B cell (primary cell): Measurements from ENCODE around the gene APIP. TPM values are rescaled to one million over a fixed set of nuclear protein-coding genes. Genes with fewer than 3 reads are reported as not detected.

ENCODE experiments used
- ATAC-seq: fragments of 200-7000 bp; cut with Tn5 transposase; one replicate; pipeline ENCODE4 v1.10.0; 2021; ENCODE audit warnings: low read depth, mild to moderate bottlenecking, moderate number of reproducible peaks, moderate library complexity
- CTCF ChIA-PET: fragments of 350-600 bp; sonication (Branson Sonifier 250); formaldehyde crosslinking; loops from one replicate; lab custom pipeline; 2021; ENCODE audit warnings: antibody characterized with exemption, inconsistent platforms; lab: Charles Lee
- POLR2A ChIA-PET: fragments of 350-600 bp; sonication (Branson Sonifier 250); formaldehyde crosslinking; loops from one replicate; lab custom pipeline; 2021; ENCODE audit warnings: antibody characterized with exemption; lab: Charles Lee
- DNase-seq: peaks from one replicate; pipeline ENCODE4 v3.0.0; 2013
- H2AFZ ChIP-seq: 2 replicates; pipeline ENCODE4 v1.6.1; 2012; ENCODE audit warnings: mild to moderate bottlenecking, low read depth, low read length; ENCODE audit not compliant: insufficient read depth, poor library complexity, severe bottlenecking
- H3K27ac ChIP-seq, 2 donors: 1 replicate in 1 of 2; 2 replicates in 1 of 2; pipeline ENCODE4 v1.5.1; 2012 to 2013; ENCODE audit warnings: low read length in 2 of 2, mild to moderate bottlenecking in 2 of 2, moderate library complexity in 1 of 2
- H3K27me3 ChIP-seq, 4 experiments: fragments of 200-600 bp in 1 of 4; sonication (generic) in 1 of 4; replicated peaks in 1 of 4; 1 replicate in 2 of 4; 2 replicates in 2 of 4; pipeline versions ENCODE4 v1.6.1 to v1.7.0; 2013 to 2016; ENCODE audit warnings: low read length in 3 of 4, mild to moderate bottlenecking in 2 of 4, mixed read lengths in 1 of 4, moderate library complexity in 1 of 4; ENCODE audit not compliant: insufficient read depth in 4 of 4, control insufficient read depth in 3 of 4; ENCODE audit errors: control extremely low read depth in 1 of 4
- H3K36me3 ChIP-seq, 2 experiments: replicated peaks in 1 of 2; 1 replicate in 1 of 2; 2 replicates in 1 of 2; pipeline versions ENCODE4 v1.6.1 to v1.7.1; 2013; ENCODE audit warnings: low read length in 1 of 2; ENCODE audit not compliant: insufficient read depth in 2 of 2, control insufficient read depth in 1 of 2; ENCODE audit errors: control extremely low read depth in 1 of 2, extremely low read depth in 1 of 2
- H3K4me1 ChIP-seq, 2 donors: fragments of 200-600 bp in 1 of 2; sonication (generic) in 1 of 2; 1 replicate in 1 of 2; 2 replicates in 1 of 2; pipeline versions ENCODE4 v1.5.1 to v1.6.1; 2013 to 2017; ENCODE audit warnings: low read length in 2 of 2; ENCODE audit not compliant: control insufficient read depth in 2 of 2, insufficient read depth in 2 of 2
- H3K4me2 ChIP-seq: replicated peaks from 2 replicates; pipeline ENCODE3; 2012; ENCODE audit warnings: mild to moderate bottlenecking, low read depth, low read length; ENCODE audit not compliant: poor library complexity, severe bottlenecking
- H3K4me3 ChIP-seq, 5 experiments: fragments of 200-600 bp in 1 of 5; sonication (generic) in 1 of 5; 1 replicate in 3 of 5; 2 replicates in 2 of 5; pipeline versions ENCODE4 v1.5.1 to v1.7.0; 2011 to 2016; ENCODE audit warnings: low read length in 4 of 5, mild to moderate bottlenecking in 4 of 5, low read depth in 2 of 5, control low read depth in 1 of 5, moderate library complexity in 1 of 5; ENCODE audit not compliant: insufficient read depth in 1 of 5; ENCODE audit errors: control extremely low read depth in 1 of 5, extremely low read depth in 1 of 5
- H3K79me2 ChIP-seq: fragments of 200-600 bp; sonication (generic); one replicate; pipeline ENCODE4 v1.6.0; 2016; ENCODE audit warnings: low read length; ENCODE audit not compliant: control insufficient read depth, insufficient read depth
- H3K9ac ChIP-seq: fragments of 200-600 bp; sonication (generic); 2 replicates; pipeline ENCODE4 v1.6.1; 2017; ENCODE audit warnings: mild to moderate bottlenecking, low read length, moderate library complexity
- H3K9me3 ChIP-seq, 3 donors: one replicate each; pipeline versions ENCODE4 v1.6.1 to v1.7.1; 2013; ENCODE audit warnings: low read length in 2 of 3; ENCODE audit not compliant: control insufficient read depth in 2 of 3, insufficient read depth in 1 of 3; ENCODE audit errors: control extremely low read depth in 1 of 3
- H4K20me1 ChIP-seq: 2 replicates; pipeline ENCODE4 v1.6.0; 2012; ENCODE audit warnings: mild to moderate bottlenecking, low read length; ENCODE audit not compliant: insufficient read depth, control insufficient read depth, poor library complexity, severe bottlenecking
- H3K27ac Mint-ChIP-seq: one replicate; pipeline ENCODE4 v1.8.0; 2021; ENCODE audit warnings: mixed read lengths
- H3K27me3 Mint-ChIP-seq: one replicate; pipeline ENCODE4 v1.8.0; 2021; ENCODE audit warnings: mixed read lengths
- H3K4me1 Mint-ChIP-seq: one replicate; pipeline ENCODE4 v1.8.0; 2021; ENCODE audit warnings: mixed read lengths
- H3K4me3 Mint-ChIP-seq: one replicate; pipeline ENCODE4 v1.8.0; 2021; ENCODE audit warnings: mixed read lengths
- H3K9me3 Mint-ChIP-seq: one replicate; pipeline ENCODE4 v1.8.0; 2022; ENCODE audit warnings: mixed read lengths; ENCODE audit not compliant: insufficient read depth
- WGBS: methylation state at CpG from one replicate; pipeline ENCODE4 v1.1.5; 2013; ENCODE audit warnings: missing lambda C conversion rate; ENCODE audit not compliant: insufficient coverage; 5-methylcytosine and 5-hydroxymethylcytosine counted together
- intact Hi-C: fragments of 100-400 bp; cut with micrococcal nuclease; formaldehyde crosslinking; loops from one replicate; pipeline ENCODE4 v1.10.0; 2022
- polyA plus RNA-seq: library from polyadenylated mRNA; depleted of rRNA; stranded (reverse); fragments of >200 nt; gene quantifications from 2 replicates; pipeline ENCODE4 v1.2.3, GENCODE V29; 2012
- total RNA-seq, 2 donors: library from RNA; stranded (reverse); fragments of 120-200 nt in 1 of 2; gene quantifications; 1 replicate in 1 of 2; 2 replicates in 1 of 2; pipeline versions ENCODE4 v1.2.3 to v1.2.4, GENCODE V29; 2013 to 2022
- TF ChIP-seq, protein P1 (sequence below): fragments of 200-600 bp; IDR thresholded peaks from one replicate; pipeline ENCODE4 v1.8.0; 2022; ENCODE audit warnings: antibody characterized with exemption, mild to moderate bottlenecking

The APIP gene
- total and polyA plus RNA-seq, 2 donors (not counting 1 experiment from before 2014, with no cell fraction given) = 6.1 to 19.4 TPM

GRCh38 chr11:34928960-34929680 is 12.9 kb upstream of the APIP start:
- CTCF ChIA-PET = interaction anchor here (0.6 to 10.1 kb wide), 9 partner anchors 10 to 556 kb away, joined by 3 to 248 read pairs (median 4); no protein-coding TSS in a partner anchor

More at GRCh38 chr11:34928960-34929680, 12.9 kb upstream of the APIP start:
- no peaks in the 10 kb centered on the region for H3K9me3 Mint-ChIP-seq
- H3K4me1 ChIP-seq = no peaks in the 10 kb centered on the region
- peaks cover 11% of the 10 kb centered on the region for H3K4me1 Mint-ChIP-seq
- no peaks in the 10 kb centered on the region for H3K9me3 ChIP-seq
- H3K79me2 ChIP-seq = peaks cover 65% of the 10 kb centered on the region
- H3K27ac ChIP-seq = no peak overlapping the region
- no peak overlapping the region for H3K27ac Mint-ChIP-seq
- H3K36me3 ChIP-seq = peaks cover 0 to 17% of the 10 kb centered on the region in 2 experiments
- H3K27me3 Mint-ChIP-seq = no peaks in the 10 kb centered on the region
- no peak overlapping the region for H3K9ac ChIP-seq
- no peak overlapping the region for H3K4me3 Mint-ChIP-seq
- H4K20me1 ChIP-seq = peaks cover 35% of the 10 kb centered on the region
- H3K27me3 ChIP-seq = no peaks in the 10 kb centered on the region
- ATAC-seq (no peak), DNase-seq (no peak)
- intact Hi-C loops = loop anchor here (5.0 kb wide), 2 partner anchors 68 to 483 kb away; no protein-coding TSS in a partner anchor
- no peak overlapping the region for H3K4me2 ChIP-seq
- TF ChIP-seq, protein P1, sequence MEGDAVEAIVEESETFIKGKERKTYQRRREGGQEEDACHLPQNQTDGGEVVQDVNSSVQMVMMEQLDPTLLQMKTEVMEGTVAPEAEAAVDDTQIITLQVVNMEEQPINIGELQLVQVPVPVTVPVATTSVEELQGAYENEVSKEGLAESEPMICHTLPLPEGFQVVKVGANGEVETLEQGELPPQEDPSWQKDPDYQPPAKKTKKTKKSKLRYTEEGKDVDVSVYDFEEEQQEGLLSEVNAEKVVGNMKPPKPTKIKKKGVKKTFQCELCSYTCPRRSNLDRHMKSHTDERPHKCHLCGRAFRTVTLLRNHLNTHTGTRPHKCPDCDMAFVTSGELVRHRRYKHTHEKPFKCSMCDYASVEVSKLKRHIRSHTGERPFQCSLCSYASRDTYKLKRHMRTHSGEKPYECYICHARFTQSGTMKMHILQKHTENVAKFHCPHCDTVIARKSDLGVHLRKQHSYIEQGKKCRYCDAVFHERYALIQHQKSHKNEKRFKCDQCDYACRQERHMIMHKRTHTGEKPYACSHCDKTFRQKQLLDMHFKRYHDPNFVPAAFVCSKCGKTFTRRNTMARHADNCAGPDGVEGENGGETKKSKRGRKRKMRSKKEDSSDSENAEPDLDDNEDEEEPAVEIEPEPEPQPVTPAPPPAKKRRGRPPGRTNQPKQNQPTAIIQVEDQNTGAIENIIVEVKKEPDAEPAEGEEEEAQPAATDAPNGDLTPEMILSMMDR = no peak
- H2AFZ ChIP-seq = no peak overlapping the region
- WGBS = 100% methylated on average over 5 of the region's 7 CpGs
- POLR2A ChIA-PET = no interaction called here
- H3K4me3 ChIP-seq = no peak overlapping the region
